ENCODE results near the gene LMAN2.

The LMAN2 gene

DNA sequence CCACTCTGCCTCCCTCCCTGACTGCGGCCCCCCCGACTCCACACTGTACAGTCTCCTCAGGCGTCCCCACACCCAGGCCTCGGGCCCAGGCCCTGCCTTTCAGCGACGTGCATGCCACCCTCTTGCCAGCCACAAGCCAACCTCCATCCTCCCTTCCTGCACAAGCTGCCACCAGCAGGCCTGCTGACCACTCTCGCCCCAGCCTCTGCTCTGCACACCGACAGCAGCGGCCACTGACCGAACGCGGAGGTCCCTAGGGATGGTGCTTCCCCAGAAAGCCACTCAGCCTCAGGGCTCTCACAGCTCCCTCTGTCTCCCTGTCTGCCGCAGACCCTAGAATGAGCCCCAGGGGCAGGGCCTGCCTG, 18.6 kb downstream of the LMAN2 start:
- Histone ChIP-seq H3K36me3 (ENCODE audit: control insufficient read depth, insufficient read depth, low read length) (peaks cover 71% of the 10 kb centered on the region), H3K4me3 (ENCODE audit: low read depth, low read length) (no peak overlapping the region), H3K27ac (ENCODE audit: low read depth, low read length) (no peak overlapping the region), H3K9ac (ENCODE audit: low read depth, low read length) (no peak overlapping the region), H3K4me1 (ENCODE audit: control insufficient read depth, insufficient read depth, low read length) (peaks cover 3% of the 10 kb centered on the region; the same call in 1 of the 2 replicates), H3K9me3 (ENCODE audit: control insufficient read depth, insufficient read depth, low read length) (no peaks in the 10 kb centered on the region), H3K27me3 (ENCODE audit: control insufficient read depth, insufficient read depth, low read length) (no peaks in the 10 kb centered on the region)

DNA sequence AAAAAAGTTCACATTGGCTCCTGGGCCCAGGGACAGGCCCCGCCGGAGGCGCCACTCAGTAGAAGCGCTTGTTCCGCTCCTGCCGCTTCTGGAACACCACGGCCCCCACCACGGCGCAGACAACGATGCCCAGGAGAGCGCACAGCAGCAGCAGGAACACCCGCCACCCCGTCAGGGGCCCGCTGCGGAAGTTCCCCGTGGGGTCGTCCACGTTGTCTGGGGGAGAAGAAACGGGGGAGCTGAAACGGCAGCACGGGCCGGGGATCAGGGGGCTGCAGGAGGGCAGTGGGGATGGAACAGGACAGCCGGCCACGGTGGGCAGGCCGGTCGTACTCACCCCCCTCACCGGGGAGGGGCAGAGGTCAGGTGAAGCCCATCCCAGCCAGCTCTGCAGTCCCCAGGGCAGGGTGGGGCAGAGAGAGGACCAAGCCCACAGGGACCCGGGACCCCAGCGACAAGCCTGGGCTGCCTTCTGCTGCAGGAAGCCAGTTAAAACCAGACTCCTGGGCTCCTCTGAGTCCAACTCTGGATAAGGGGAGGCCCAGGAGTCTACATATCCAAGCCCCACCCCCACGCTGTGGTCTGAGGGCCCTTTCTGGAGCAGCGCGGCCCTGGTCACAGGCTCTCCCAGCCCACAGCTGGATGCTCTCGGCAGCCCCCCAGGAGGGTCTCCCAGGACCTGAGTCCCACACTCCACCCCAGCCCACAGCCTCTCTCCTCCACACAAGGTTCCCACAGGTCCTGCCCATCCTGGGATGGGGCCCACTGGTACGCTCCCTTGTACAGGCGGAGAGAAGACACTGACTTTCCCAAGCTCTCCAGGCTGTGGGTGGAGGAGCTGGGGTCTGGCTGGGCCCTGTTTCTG, 19.2 kb downstream of the LMAN2 start:
- H3K4me1 ChIP-seq (ENCODE audit: control insufficient read depth, insufficient read depth, low read length): peaks cover 7% of the 10 kb centered on the region; the same call in 1 of the 2 replicates
- H3K27me3 ChIP-seq (ENCODE audit: control insufficient read depth, insufficient read depth, low read length): no peaks in the 10 kb centered on the region
- H3K9ac ChIP-seq (ENCODE audit: low read depth, low read length): no peak overlapping the region
- H3K36me3 ChIP-seq (ENCODE audit: control insufficient read depth, insufficient read depth, low read length): peaks cover 65% of the 10 kb centered on the region
- H3K27ac ChIP-seq (ENCODE audit: low read depth, low read length): no peak overlapping the region
- H3K4me3 ChIP-seq (ENCODE audit: low read depth, low read length): no peak overlapping the region
- H3K9me3 ChIP-seq (ENCODE audit: control insufficient read depth, insufficient read depth, low read length): no peaks in the 10 kb centered on the region

DNA sequence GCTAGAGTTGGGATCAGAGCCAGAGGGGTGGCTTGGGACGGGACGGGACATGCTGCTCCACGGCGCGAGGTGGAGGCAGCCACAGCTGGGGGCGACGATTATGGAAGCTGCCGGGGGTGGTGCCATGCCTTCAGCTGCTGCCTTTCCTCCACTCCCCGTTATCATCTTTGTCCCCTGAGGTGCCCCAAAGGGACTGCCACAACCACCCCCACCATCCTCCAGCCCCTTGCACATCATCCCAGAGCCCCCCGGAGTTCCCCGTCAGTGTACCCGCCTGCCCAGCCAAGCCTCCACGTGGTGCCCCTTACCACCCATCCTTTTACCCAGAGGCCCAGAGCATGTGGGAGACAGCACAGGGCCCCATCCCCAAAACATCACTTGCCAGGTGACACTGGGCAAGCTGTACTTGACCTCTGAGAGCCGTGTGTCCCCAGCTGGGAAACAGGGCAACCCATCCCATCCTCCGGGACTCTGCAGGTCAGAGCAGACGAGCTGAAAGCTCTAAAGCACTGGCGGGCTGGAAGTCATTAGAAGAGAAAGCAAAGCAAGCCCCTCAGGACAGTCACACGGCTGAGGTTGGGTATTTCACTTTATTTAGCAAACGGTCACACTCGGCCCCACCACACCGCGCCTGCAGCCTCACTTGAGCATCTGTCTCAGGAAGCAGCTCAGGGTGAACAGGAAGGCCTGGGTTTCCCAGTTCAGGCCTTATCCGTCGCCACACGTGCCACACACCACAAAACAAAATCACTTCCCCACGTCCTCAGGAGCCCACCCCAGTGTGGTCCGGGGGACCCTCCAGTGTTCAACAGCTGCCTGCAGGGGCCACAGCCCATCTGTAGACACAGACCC, 20.3 kb downstream of the LMAN2 start:
- Histone ChIP-seq H3K4me3 (ENCODE audit: low read depth, low read length) (no peak overlapping the region), H3K4me1 (ENCODE audit: control insufficient read depth, insufficient read depth, low read length) (peaks cover 8% of the 10 kb centered on the region), H3K9ac (ENCODE audit: low read depth, low read length) (no peak overlapping the region), H3K9me3 (ENCODE audit: control insufficient read depth, insufficient read depth, low read length) (no peaks in the 10 kb centered on the region), H3K27me3 (ENCODE audit: control insufficient read depth, insufficient read depth, low read length) (no peaks in the 10 kb centered on the region), H3K27ac (ENCODE audit: low read depth, low read length) (no peak overlapping the region), H3K36me3 (ENCODE audit: control insufficient read depth, insufficient read depth, low read length) (peaks cover 57% of the 10 kb centered on the region)

DNA sequence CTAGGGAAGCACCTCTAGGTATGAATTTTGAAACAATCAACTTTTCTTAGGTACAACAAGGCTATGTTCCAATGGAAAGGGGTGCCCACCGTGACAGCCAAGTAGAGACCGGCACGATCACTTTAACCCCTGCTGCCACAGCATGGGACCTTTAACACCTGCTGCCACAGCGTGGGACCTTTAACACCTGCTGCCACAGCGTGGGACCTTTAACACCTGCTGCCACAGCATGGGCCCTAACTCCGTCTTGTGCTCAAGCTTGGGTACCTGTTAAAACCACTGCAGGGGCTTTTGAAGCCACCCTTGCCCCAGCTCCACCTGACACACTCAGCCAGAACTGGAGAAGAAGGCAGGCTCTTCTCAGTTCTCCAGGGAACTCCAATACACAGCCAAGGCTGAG, 21.6 kb downstream of the LMAN2 start:
- H3K4me1 ChIP-seq (ENCODE audit: control insufficient read depth, insufficient read depth, low read length): peaks cover 21% of the 10 kb centered on the region
- no peak overlapping the region for H3K27ac ChIP-seq (ENCODE audit: low read depth, low read length)
- no peak overlapping the region for H3K9ac ChIP-seq (ENCODE audit: low read depth, low read length)
- no peaks in the 10 kb centered on the region for H3K27me3 ChIP-seq (ENCODE audit: control insufficient read depth, insufficient read depth, low read length)
- H3K9me3 ChIP-seq (ENCODE audit: control insufficient read depth, insufficient read depth, low read length): no peaks in the 10 kb centered on the region
- H3K4me3 ChIP-seq (ENCODE audit: low read depth, low read length): no peak overlapping the region
- H3K36me3 ChIP-seq (ENCODE audit: control insufficient read depth, insufficient read depth, low read length): peaks cover 44% of the 10 kb centered on the region

DNA sequence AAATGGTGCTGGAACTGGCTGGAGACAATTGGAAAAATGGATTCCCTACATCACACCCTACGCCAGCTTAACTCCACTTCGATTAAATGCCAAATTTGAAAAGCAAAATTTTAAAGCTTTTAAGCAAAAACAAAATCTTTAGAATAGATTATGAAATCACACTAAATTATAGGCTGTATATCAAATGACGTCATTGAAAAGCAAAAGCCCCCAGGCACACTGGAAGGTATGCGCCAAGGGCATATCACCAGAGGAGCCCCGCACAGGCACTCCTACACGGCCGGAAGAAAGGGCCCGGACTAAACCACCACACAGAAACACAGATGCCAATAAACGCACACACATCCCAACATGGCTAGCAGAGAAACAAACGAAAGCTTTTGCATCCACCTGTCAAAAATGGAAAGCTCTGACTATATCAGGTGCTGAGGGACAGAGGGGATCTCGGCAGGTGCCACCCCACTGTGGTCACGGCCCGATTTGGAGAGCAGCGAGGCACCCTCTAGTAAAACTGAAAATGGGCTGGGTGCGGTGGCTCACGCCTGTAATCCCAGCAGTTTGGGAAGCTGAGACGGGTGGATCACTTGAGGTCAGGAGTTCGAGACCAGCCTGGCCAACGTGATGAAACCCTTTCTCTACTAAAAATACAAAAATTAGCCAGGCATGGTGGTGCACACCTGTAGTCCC, 22.8 kb downstream of the LMAN2 start:
- Histone ChIP-seq H3K27ac (ENCODE audit: low read depth, low read length) (no peak overlapping the region), H3K4me1 (ENCODE audit: control insufficient read depth, insufficient read depth, low read length) (peaks cover 23% of the 10 kb centered on the region), H3K4me3 (ENCODE audit: low read depth, low read length) (no peak overlapping the region)

DNA sequence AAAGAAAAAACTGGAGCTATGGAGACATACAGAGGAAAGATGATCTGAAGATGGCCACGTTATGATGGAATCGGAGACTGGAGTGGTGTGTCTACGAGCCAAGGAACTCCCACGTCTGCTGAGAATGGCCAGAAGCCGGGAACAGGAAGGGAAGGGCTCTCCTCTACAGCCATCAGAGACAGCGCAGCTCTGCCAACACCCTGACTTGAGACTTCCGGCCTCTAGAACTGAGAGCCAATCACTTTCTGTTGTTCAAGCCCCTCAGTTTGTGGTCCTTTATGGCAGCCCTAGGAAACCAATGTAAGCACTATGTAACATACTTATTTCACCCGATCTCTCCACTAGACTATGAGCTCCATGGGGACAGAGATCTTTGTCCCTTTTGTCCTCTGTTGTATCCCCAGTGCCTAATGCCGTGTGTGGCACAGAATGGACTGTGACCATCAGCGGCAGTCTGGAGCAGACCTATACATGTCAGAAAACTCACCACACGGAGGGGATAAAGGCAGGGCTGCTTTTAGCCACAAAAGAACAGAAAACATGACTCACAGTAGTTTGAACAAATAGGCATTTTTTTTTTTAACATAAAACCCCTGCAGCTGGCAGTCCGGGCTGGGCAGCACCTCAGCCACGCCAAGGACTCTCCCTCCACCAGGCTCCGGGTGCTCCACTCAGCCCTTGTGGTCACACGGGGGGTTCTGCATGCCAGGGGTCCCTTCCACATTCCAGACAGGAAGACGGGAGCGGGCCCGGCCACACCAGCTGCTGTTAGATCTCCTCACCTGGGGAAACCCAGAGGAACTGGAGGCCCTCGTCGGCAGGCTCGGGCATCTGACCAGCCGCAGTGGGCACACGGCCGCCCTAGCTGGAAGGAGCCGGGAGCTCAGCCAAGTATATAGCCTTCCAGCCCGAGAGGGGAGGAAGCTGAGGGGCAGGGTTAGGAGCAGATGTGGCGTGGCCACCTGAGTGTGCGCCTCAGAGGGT, 23.6 kb downstream of the LMAN2 start:
- H3K9me3 ChIP-seq (ENCODE audit: control insufficient read depth, insufficient read depth, low read length): no peaks in the 10 kb centered on the region
- peak overlapping the region; percentile 32 for H3K27ac ChIP-seq (ENCODE audit: low read depth, low read length)
- no peaks in the 10 kb centered on the region for H3K27me3 ChIP-seq (ENCODE audit: control insufficient read depth, insufficient read depth, low read length)
- no peak overlapping the region for H3K4me3 ChIP-seq (ENCODE audit: low read depth, low read length)
- H3K9ac ChIP-seq (ENCODE audit: low read depth, low read length): no peak overlapping the region
- H3K4me1 ChIP-seq (ENCODE audit: control insufficient read depth, insufficient read depth, low read length): peaks cover 23% of the 10 kb centered on the region
- H3K36me3 ChIP-seq (ENCODE audit: control insufficient read depth, insufficient read depth, low read length): peaks cover 23% of the 10 kb centered on the region

More for the DNA sequence above, 22.8 kb downstream of the LMAN2 start:
- no peaks in the 10 kb centered on the region for H3K27me3 ChIP-seq (ENCODE audit: control insufficient read depth, insufficient read depth, low read length)
- H3K9me3 ChIP-seq (ENCODE audit: control insufficient read depth, insufficient read depth, low read length): no peaks in the 10 kb centered on the region
- no peak overlapping the region for H3K9ac ChIP-seq (ENCODE audit: low read depth, low read length)
- H3K36me3 ChIP-seq (ENCODE audit: control insufficient read depth, insufficient read depth, low read length): peaks cover 32% of the 10 kb centered on the region

DNA sequence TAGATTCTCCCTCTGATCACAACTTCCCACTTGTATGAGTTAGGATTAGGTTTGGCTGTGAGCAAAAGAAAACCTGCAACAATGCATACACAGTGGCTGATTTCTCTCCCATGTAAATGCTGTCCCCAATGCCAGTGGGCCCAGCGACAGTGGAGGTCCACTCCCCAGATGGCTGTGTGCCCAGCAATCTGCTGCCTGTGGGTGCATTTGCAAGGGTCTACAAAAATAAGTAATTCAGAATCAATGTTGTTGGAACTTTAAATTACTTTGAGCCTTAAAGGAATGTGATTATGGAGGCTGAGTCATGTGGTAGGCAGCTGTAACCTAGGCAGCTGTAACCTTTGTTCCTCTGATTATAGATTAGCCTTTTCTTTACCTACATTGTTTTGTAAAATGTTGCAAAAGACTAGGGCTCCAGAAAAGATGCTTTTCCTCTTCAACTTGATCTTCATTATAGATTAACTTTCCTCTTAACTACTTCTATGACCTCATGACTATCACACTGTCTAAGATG, 25.5 kb downstream of the LMAN2 start:
- H3K36me3 ChIP-seq (ENCODE audit: control insufficient read depth, insufficient read depth, low read length): peaks cover 9% of the 10 kb centered on the region; the same call in 1 of the 2 replicates
- peaks cover 23% of the 10 kb centered on the region for H3K4me1 ChIP-seq (ENCODE audit: control insufficient read depth, insufficient read depth, low read length)
- H3K27ac ChIP-seq (ENCODE audit: low read depth, low read length): peak overlapping the region; percentile 95
- no peaks in the 10 kb centered on the region for H3K9me3 ChIP-seq (ENCODE audit: control insufficient read depth, insufficient read depth, low read length)
- H3K4me3 ChIP-seq (ENCODE audit: low read depth, low read length): peak overlapping the region; percentile 30; the same call in 1 of the 2 replicates
- H3K9ac ChIP-seq (ENCODE audit: low read depth, low read length): peak overlapping the region; percentile 72
- no peaks in the 10 kb centered on the region for H3K27me3 ChIP-seq (ENCODE audit: control insufficient read depth, insufficient read depth, low read length)

DNA sequence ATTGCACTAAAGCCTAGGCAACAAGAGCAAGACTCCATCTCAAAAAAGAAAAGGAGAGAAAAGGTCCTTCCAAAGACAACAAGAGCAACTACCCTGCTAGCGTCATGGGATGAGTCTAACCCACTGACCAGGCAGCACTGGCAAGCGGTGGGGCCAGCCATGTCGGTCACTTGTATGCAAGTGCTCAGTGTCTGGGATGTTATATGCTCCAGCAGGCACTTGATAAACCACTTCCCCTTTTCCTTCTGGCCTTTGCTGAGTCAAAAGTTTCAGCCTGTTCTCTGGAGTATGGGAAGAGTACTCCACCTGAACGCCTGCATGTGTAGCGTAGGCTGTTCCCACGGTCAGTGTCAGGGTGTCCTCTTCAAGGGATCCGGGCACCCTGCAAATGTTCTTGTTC, 30.6 kb downstream of the LMAN2 start:
- Histone ChIP-seq H3K36me3 (ENCODE audit: control insufficient read depth, insufficient read depth, low read length) (no peaks in the 10 kb centered on the region), H3K9ac (ENCODE audit: low read depth, low read length) (no peak overlapping the region), H3K27me3 (ENCODE audit: control insufficient read depth, insufficient read depth, low read length) (no peaks in the 10 kb centered on the region), H3K27ac (ENCODE audit: low read depth, low read length) (no peak overlapping the region), H3K4me3 (ENCODE audit: low read depth, low read length) (no peak overlapping the region), H3K9me3 (ENCODE audit: control insufficient read depth, insufficient read depth, low read length) (no peaks in the 10 kb centered on the region), H3K4me1 (ENCODE audit: control insufficient read depth, insufficient read depth, low read length) (peaks cover 15% of the 10 kb centered on the region)

DNA sequence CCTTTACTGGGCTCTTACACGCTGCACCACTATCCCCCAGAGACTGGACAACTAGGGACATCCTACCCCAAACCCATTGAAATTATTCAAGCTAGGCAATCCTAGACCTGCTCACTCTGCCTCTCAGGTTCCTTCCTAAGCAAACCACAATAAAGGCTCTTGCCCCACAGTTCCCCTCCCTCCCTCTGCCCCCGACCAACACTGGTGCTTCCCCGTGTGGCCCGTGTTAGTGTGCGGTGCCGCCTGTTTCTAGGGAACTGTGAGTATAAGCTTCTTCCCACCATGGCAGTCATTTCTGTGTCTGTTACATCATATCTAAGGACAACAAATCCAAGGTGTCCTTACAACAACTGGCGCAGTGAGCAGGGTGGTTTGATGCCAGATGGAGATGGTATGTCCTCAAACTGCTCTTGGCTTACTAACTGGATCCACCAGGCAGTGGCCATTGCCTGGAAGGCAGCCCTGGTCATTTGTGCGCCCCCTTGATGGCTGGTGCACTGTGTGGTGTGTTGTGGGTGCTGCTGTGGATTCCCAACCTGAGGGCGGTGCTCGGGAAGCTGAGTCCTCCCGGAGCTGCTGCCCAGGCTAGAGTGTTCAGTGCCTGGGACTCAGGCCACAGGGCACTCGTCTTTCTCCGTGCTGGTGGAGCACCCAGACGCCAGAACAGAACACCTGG, 31.4 kb downstream of the LMAN2 start:
- H3K36me3 ChIP-seq (ENCODE audit: control insufficient read depth, insufficient read depth, low read length): no peaks in the 10 kb centered on the region
- no peaks in the 10 kb centered on the region for H3K9me3 ChIP-seq (ENCODE audit: control insufficient read depth, insufficient read depth, low read length)
- H3K4me1 ChIP-seq (ENCODE audit: control insufficient read depth, insufficient read depth, low read length): peaks cover 7% of the 10 kb centered on the region
- H3K9ac ChIP-seq (ENCODE audit: low read depth, low read length): no peak overlapping the region
- no peaks in the 10 kb centered on the region for H3K27me3 ChIP-seq (ENCODE audit: control insufficient read depth, insufficient read depth, low read length)
- H3K27ac ChIP-seq (ENCODE audit: low read depth, low read length): no peak overlapping the region
- H3K4me3 ChIP-seq (ENCODE audit: low read depth, low read length): no peak overlapping the region

All from HUES48 (cell line).